NCI-H2227 (cell line): ENCODE data around the gene S100A12.

Experiments used
- DNase-seq: peaks from one replicate; lab custom pipeline; 2025; ENCODE audit not compliant: unreplicated experiment; lab: John Stamatoyannopoulos, UW

S100A12 gene

DNA sequence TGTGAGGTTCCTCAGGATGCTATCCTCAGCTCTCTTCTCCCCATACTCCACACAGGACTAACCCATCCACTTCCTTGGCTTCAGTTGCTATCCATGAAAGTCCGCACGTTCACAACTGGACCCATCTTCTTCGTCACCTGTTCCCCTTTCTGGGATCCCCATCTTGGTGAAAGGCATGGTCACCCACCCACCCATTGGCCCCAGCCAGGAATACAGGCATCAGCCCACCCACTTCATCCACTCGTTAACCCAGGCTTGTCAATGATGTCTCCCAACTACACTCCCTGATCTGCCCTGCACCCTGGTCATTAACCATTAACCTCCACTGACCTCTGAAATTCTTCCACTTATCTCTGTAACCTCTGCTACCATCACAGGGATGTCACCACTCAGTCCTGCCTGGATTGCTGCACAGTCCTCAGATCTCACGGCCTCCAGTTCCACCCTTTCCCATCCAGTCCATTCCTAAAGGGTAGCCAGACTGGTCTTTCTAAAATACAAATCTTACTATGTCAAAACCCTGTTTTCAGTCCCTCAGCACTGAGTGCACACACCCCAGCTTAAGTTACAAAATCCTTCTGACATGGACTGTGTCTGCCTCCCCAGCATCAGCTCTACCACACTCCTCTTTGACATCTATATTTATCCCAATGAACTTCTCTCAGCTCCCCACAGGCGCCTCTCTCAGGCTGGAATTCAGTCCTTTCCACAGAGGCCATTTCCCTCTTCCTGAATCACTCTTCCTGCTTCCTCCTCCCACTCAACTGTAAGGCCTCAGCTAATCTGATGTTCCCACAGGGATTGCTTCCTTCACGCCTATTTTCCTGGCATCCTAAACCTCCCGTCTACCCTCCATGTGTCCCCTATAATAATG is 37.2 kb downstream of the S100A12 start:
- DNase-seq, result no peak

- no peak for DNase-seq
Measured at GRCh38 chr1:153336650-153337049, 38.8 kb downstream of the S100A12 start.

- DNase-seq, result no peak
Measured at GRCh38 chr1:153333902-153334301, 41.5 kb downstream of the S100A12 start.

DNA sequence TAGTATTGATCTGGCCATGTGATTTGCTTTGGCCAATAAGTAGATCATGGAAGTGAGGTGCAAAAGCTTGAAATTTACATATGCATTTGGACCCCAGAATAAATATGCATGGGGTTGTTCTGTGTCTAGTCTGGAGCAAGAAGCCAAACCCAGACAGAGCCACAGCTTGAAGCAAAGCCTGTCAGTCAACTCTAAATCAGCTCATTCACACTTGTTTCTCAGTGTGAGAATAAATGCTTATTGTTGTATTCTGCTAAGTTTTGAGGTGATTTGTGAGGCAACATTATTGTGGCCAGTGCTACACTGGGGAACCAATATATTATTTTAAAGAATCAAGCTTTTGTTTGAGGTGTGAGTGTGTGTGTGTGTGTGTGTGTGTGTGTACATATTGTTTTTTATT is 50.5 kb downstream of the S100A12 start:
- no peak for DNase-seq
